WTC11 (cell line): Measurements from ENCODE around the gene TSR3.

Experiments used
- CTCF ChIP-seq: fragments of 200-600 bp; IDR thresholded peaks from 2 replicates; pipeline ENCODE4 v1.8.0; 2022; ENCODE audit warnings: antibody characterized with exemption
- FOXJ3 ChIP-seq: sonication (generic); formaldehyde crosslinking; IDR thresholded peaks from 2 replicates; pipeline ENCODE4 v1.9.0; 2021; ENCODE audit warnings: missing genetic modification reagents, mild to moderate bottlenecking, borderline replicate concordance
- MLX ChIP-seq: sonication (generic); formaldehyde crosslinking; IDR thresholded peaks from 2 replicates; pipeline ENCODE4 v1.8.1; 2023; ENCODE audit warnings: mild to moderate bottlenecking, missing genetic modification reagents, moderate library complexity
- RORB ChIP-seq: fragments of 250-450 bp; sonication (Bioruptor Pico); IDR thresholded peaks from 2 replicates; pipeline ENCODE4 v1.9.0; 2021; ENCODE audit warnings: mild to moderate bottlenecking
- SMAD4 ChIP-seq: sonication (generic); formaldehyde crosslinking; IDR thresholded peaks from 2 replicates; pipeline ENCODE4 v1.8.0; 2022; ENCODE audit warnings: mild to moderate bottlenecking, missing genetic modification reagents
- SP1 ChIP-seq: sonication (generic); formaldehyde crosslinking; conservative IDR thresholded peaks from 2 replicates; pipeline ENCODE4 v1.8.1; 2022; ENCODE audit warnings: missing genetic modification reagents
- TEAD4 ChIP-seq: sonication (generic); formaldehyde crosslinking; IDR thresholded peaks from 2 replicates; pipeline ENCODE4 v1.8.0; 2022; ENCODE audit warnings: mild to moderate bottlenecking, missing genetic modification reagents

GRCh38 chr16:1335996-1336395, 15.7 kb downstream of the TSR3 start:
- TF ChIP-seq RORB (CRISPR knock-in tag) (no peak), TEAD4 (CRISPR knock-in tag) (no peak), SP1 (CRISPR knock-in tag) (no peak), SMAD4 (CRISPR knock-in tag) (no peak), MLX (no peak), CTCF (no peak), FOXJ3 (CRISPR knock-in tag) (no peak)
